Activated naive CD4-positive, alpha-beta T cell treated with anti-CD3 and anti-CD28 coated beads for 36 hours (primary cell): Measurements from ENCODE around the gene SEMA5B. TPM values are rescaled to one million over a fixed set of nuclear protein-coding genes. Genes with fewer than 3 reads are reported as not detected.

Experiments
- CTCF ChIA-PET: fragments of 350-600 bp; sonication (Branson Sonifier 250); formaldehyde crosslinking; loops from one replicate; lab custom pipeline; 2021; ENCODE audit warnings: antibody characterized with exemption; lab: Charles Lee
- DNase-seq: peaks from one replicate; pipeline ENCODE4 v3.0.0-alpha.2; 2020
- H3K27ac Mint-ChIP-seq: one replicate; pipeline ENCODE4 v1.8.0; 2021; ENCODE audit warnings: mild to moderate bottlenecking, mixed read lengths
- H3K27me3 Mint-ChIP-seq: one replicate; pipeline ENCODE4 v1.8.0; 2021; ENCODE audit warnings: low read depth, mixed read lengths
- H3K36me3 Mint-ChIP-seq: one replicate; pipeline ENCODE4 v1.8.0; 2021; ENCODE audit warnings: low read depth, mixed read lengths
- H3K4me1 Mint-ChIP-seq: one replicate; pipeline ENCODE4 v1.8.0; 2021; ENCODE audit warnings: low read depth, mixed read lengths
- H3K4me3 Mint-ChIP-seq: one replicate; pipeline ENCODE4 v1.8.0; 2021; ENCODE audit warnings: mild to moderate bottlenecking, moderate library complexity, mixed read lengths
- H3K9me3 Mint-ChIP-seq: one replicate; pipeline ENCODE4 v1.8.0; 2021; ENCODE audit warnings: mixed read lengths
- intact Hi-C: fragments of 100-400 bp; cut with micrococcal nuclease; formaldehyde crosslinking; loops from one replicate; pipeline ENCODE4 v1.15.1; 2023
- total RNA-seq, 2 experiments: library from RNA; stranded (reverse); gene quantifications; one replicate each; pipeline ENCODE4 v1.2.3, GENCODE V29; 2021

SEMA5B gene
- total RNA-seq, 2 experiments from 2014 or later = not detected

DNA sequence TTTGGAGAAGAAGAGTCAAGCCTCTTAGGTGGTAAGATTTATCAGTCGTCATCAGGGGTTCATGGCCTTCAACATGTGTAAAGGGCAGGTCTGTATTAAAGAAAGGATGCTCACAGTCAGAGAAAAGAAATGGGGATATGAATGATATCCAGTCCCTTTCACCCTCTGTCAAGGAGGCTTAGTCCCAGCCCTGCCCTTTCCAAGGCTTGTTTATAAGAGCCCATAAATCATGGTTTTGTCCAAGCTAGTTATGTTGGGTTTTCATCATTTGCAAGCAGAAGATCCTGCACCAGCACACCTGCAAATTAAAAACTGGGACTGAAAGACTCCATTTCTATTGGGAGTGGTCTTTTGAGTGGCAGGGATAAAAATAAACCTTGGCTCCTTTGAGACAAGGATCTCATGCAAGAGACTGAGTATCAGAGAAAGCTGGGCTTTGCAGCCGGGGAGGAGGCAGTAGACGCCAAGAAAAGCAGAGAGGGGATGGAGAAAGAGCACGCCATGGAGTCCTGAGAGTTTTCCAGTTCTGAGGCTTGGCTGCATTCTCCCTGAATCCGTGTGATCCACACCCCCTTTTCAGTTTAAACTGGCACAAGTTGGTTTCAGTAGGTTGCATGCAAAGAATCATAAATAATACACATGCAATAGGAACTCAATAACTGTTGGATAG, 26.7 kb upstream of the SEMA5B start:
- no peak overlapping the region for H3K4me3 Mint-ChIP-seq
- CTCF ChIA-PET = no interaction called here
- H3K4me1 Mint-ChIP-seq = no peaks in the 10 kb centered on the region
- H3K36me3 Mint-ChIP-seq = no peaks in the 10 kb centered on the region
- no peak overlapping the region for H3K27ac Mint-ChIP-seq
- intact Hi-C loops = no loop called here
- H3K27me3 Mint-ChIP-seq = no peaks in the 10 kb centered on the region
- H3K9me3 Mint-ChIP-seq = no peaks in the 10 kb centered on the region
- DNase-seq = no peak

DNA sequence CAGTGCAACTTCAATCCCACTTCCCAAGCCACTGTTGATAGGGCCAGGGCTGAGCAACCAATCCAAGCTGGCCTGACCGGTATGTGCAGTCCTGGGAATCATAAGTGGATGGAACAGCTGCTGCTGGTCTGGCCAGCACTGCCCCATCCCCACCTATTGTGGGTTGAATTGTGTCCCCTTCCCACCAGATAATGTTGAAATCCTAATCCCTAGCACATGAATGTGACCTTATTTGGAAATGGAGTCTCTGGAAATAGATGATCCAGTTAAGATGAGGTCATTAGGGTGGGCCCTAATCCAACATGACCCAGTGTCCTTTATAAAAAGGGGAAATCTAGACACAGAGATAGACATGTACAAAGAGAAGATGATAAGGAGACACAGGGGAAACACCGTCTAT, 25.5 kb upstream of the SEMA5B start:
- no peak for DNase-seq
- intact Hi-C loops = no loop called here
- Mint-ChIP-seq H3K27me3 (no peaks in the 10 kb centered on the region), H3K9me3 (no peaks in the 10 kb centered on the region), H3K4me1 (no peaks in the 10 kb centered on the region), H3K36me3 (no peaks in the 10 kb centered on the region), H3K4me3 (no peak overlapping the region), H3K27ac (no peak overlapping the region)
- CTCF ChIA-PET = no interaction called here

DNA sequence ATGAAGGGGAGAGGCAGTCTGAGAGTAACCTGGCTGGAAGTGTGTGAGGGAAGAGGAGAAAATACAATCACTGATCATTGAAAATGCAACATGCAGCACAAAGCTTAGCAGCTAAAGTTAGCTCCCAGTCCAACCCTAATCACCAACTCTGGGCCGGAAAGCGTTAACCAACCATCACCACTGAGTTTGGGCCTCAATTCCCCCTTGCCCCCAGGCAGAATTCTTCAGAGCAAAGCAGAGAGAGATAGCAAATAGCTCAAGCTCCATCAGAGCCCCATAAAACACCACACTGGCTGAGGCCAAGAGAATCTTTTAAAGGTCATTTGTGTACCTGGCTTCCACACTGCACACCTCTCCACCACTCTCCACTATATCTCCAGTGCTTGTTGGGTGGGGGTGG, 23.1 kb upstream of the SEMA5B start:
- Mint-ChIP-seq H3K9me3 (no peaks in the 10 kb centered on the region), H3K4me3 (no peak overlapping the region), H3K4me1 (no peaks in the 10 kb centered on the region), H3K36me3 (no peaks in the 10 kb centered on the region), H3K27me3 (no peaks in the 10 kb centered on the region), H3K27ac (no peak overlapping the region)
- DNase-seq = no peak
- CTCF ChIA-PET = interaction anchor here (1.1 kb wide), 1 partner anchor 19 kb away, joined by 4 read pairs; no protein-coding TSS in a partner anchor
- intact Hi-C loops = no loop called here

DNA sequence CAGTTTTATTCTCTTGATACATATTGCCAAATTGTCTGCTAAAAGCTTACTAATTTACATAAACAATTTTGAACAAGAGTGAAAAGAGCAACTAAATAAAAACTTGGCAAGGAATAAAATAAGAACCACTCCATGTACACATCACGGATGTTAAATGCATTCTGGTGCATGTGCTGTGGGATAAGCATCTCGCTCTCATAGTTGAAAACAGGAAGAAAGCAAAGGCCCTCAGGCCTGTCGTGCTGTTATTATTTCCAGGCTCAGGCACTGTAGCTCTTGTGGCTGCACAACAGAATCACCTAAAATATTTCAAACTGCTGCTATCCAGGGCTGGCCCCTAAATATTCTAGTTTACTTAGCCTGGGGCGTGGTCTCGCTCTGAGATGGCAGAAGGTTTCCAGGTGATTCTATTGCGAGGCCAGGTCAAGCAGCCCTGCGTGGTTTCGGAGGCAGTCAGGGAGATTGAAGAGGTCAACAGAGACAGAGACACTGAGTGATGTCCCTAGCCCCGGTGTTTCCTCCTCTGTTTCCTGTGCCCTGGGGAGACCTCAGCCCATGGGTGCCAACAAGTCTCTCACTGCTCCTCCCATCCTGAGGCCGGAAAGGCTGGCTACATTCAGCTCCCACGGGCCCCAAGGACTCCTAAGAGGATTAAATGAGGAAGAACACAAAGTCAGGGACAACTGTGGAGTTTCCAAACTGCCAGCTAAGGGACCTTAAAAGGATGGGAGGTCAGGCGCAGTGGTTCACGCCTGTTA, 21.1 kb upstream of the SEMA5B start:
- Mint-ChIP-seq H3K27me3 (no peaks in the 10 kb centered on the region), H3K4me1 (no peaks in the 10 kb centered on the region), H3K27ac (no peak overlapping the region), H3K36me3 (no peaks in the 10 kb centered on the region), H3K4me3 (no peak overlapping the region), H3K9me3 (no peaks in the 10 kb centered on the region)
- DNase-seq = no peak
- CTCF ChIA-PET = interaction anchor here (1.4 kb wide), 1 partner anchor 21 kb away, joined by 4 read pairs; the partner anchor contains the start of gene SEMA5B
- intact Hi-C loops = no loop called here

DNA sequence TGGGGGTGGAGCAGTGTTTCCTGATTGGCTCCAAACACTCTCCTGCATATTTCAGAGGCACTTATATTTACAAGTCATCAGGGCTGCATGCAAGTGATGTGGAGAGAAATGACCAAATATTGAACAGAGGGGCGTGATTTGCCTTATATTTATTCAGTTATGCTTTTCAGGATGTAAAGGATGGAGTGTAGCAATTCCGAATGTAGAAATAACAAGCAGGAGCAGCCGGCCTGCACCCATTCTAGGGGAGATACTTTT, 19.4 kb upstream of the SEMA5B start:
- no peaks in the 10 kb centered on the region for H3K36me3 Mint-ChIP-seq
- CTCF ChIA-PET = no interaction called here
- no peak overlapping the region for H3K4me3 Mint-ChIP-seq
- intact Hi-C loops = no loop called here
- H3K9me3 Mint-ChIP-seq = no peaks in the 10 kb centered on the region
- no peaks in the 10 kb centered on the region for H3K27me3 Mint-ChIP-seq
- H3K27ac Mint-ChIP-seq = no peak overlapping the region
- no peak for DNase-seq
- no peaks in the 10 kb centered on the region for H3K4me1 Mint-ChIP-seq

DNA sequence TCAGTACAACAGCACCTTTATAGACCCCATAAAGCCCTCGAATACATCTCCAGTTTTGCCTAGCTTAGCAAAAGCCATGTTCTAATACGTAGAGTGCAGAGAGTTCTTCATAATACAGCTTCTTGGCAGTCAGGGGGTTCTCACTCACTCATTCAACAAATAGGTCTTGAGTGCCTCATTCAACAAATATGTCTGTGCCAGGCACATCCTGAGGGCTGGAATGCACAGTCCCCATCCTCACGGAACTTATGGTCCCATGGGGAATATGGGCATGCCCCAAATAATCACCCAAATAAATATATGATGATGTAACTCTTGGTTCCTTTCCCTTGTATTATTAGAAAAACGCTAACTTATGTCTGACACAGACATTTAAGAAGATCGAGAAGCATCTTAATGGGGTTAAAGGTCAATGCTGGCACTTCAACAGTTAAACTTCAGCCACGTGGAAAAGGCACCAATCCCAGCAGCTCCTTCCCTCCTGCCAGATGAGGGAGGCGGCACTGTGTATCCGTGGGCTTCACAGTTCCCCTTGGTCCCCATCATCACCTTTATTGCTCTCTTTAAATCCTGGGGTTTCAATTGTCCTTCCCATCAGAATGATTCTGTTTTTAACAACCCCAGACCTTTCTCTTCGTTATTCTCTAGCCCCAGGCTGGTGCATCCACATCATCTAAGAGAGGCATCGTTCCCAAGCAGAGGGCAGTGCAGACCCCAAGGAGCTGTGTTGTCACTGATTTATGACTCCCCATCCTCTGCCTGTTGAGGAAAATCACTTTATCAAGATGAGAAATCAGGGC, 18.9 kb upstream of the SEMA5B start:
- no peak for DNase-seq
- no peak overlapping the region for H3K4me3 Mint-ChIP-seq
- H3K27ac Mint-ChIP-seq = no peak overlapping the region
- no peaks in the 10 kb centered on the region for H3K27me3 Mint-ChIP-seq
- H3K36me3 Mint-ChIP-seq = no peaks in the 10 kb centered on the region
- no peaks in the 10 kb centered on the region for H3K9me3 Mint-ChIP-seq
- CTCF ChIA-PET = no interaction called here
- intact Hi-C loops = no loop called here
- no peaks in the 10 kb centered on the region for H3K4me1 Mint-ChIP-seq

DNA sequence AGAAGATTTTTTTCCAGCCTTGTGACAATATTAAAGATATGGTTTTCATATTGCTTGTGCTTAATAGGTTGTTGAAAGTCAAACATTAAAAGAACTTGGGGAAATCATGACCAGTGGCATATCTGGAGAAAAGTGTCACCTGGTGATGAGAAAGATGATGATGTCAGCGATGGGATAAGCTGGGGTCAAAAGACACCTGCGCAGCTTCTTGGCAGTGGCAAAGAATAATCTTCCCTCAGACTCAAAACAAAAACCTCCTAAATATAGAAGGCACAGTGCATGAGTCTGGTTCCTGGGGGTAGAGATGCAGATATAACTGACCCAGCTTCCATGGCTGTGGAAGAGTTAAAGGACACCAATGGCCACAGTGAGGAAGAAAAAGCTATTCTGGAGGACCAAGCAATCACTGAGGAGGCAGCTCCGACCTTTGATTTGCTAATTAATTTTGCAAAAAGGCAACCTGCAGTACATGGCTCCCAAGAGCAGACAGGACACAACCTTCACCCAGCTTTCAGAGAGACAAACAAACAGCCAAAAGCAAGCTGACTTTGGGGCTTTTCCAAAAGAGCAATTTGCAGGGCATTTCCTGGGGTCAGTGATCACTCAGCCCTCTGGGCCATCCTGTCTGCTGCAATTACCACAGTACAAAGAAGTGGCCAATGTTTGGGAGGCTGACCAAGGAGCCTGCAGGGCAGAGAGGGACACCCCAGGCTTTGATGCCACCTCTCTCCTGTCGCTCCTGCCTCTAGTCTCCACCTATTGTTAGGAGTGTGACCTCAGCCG, 17.6 kb upstream of the SEMA5B start:
- CTCF ChIA-PET = interaction anchor here (0.5 to 1.5 kb wide), 3 partner anchors 17 to 336 kb away, joined by 3 to 10 read pairs (median 6); no protein-coding TSS in a partner anchor
- Mint-ChIP-seq H3K27ac (no peak overlapping the region), H3K27me3 (peaks cover 2% of the 10 kb centered on the region), H3K36me3 (no peaks in the 10 kb centered on the region), H3K4me1 (no peaks in the 10 kb centered on the region), H3K9me3 (no peaks in the 10 kb centered on the region), H3K4me3 (no peak overlapping the region)
- no peak for DNase-seq
- intact Hi-C loops = no loop called here

DNA sequence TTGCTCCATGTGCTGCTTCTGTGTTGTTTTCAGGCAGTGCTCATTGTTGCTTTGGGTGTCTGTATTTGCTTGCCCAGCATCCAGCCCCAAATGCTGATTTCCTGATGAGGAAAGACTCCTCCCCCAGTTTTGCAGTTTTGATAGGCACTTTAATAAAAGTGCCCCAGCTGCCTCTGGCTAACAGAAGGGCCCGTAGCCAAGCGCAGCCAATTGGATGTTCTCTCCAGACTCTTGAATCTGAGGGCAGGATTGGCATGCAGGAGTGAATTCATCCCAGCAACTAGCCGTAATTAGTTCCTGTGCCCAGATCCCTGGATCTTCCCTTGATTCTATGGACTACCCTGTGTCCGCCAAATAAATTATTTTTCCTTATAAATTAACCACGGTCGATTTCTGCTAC, 14.8 kb upstream of the SEMA5B start:
- no peak for DNase-seq
- CTCF ChIA-PET = no interaction called here
- Mint-ChIP-seq H3K36me3 (no peaks in the 10 kb centered on the region), H3K27ac (no peak overlapping the region), H3K4me3 (no peak overlapping the region), H3K4me1 (no peaks in the 10 kb centered on the region), H3K9me3 (no peaks in the 10 kb centered on the region), H3K27me3 (peaks cover 4% of the 10 kb centered on the region)
- intact Hi-C loops = no loop called here

DNA sequence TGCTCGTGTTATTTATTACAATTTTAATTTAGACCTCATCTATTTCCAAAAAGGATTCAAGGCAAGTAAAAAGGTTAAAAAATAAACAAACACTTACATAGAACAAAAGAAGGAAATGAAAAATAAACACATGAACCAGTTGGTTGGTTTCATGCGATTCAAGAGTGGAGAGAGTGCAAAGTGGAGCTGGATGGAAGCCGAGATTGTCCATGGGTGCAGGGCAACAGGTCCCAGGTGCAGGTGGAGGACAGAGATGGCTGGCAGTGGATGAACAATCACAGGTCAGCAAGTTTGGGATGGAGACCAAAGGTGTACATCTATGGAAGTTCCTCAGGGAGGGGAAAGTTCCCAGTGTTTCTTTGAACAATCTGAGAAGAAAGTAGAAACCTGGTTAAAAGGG, 11.6 kb upstream of the SEMA5B start:
- H3K27ac Mint-ChIP-seq = no peak overlapping the region

DNA sequence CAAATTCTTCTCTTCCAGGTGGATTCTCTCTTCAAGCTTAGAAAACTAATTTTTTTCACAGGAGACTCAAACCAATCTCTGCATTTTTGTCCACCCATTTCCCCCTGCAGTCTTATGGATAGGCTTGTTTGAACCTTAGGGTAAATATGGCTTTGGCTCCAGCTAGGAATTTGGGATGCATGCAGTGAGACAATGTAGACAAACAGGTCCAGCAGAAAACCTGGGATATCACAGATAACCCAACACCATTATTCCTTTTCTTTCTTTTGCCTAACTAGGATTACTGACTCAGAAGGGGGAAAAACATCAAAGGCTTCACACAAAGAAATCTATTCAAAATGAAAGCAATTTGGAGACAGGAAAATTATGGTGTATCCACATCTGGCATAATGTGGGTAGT, 11.2 kb upstream of the SEMA5B start:
- H3K9me3 Mint-ChIP-seq = no peaks in the 10 kb centered on the region
- no peaks in the 10 kb centered on the region for H3K36me3 Mint-ChIP-seq
- H3K27ac Mint-ChIP-seq = no peak overlapping the region
- DNase-seq = no peak
- intact Hi-C loops = no loop called here
- no peak overlapping the region for H3K4me3 Mint-ChIP-seq
- H3K27me3 Mint-ChIP-seq = peaks cover 16% of the 10 kb centered on the region
- no peaks in the 10 kb centered on the region for H3K4me1 Mint-ChIP-seq
- CTCF ChIA-PET = no interaction called here

More for the DNA sequence above, 11.6 kb upstream of the SEMA5B start:
- no peaks in the 10 kb centered on the region for H3K36me3 Mint-ChIP-seq
- H3K9me3 Mint-ChIP-seq = no peaks in the 10 kb centered on the region
- intact Hi-C loops = no loop called here
- H3K4me3 Mint-ChIP-seq = no peak overlapping the region
- no peak for DNase-seq
- no peaks in the 10 kb centered on the region for H3K4me1 Mint-ChIP-seq
- H3K27me3 Mint-ChIP-seq = peaks cover 14% of the 10 kb centered on the region
- CTCF ChIA-PET = no interaction called here

DNA sequence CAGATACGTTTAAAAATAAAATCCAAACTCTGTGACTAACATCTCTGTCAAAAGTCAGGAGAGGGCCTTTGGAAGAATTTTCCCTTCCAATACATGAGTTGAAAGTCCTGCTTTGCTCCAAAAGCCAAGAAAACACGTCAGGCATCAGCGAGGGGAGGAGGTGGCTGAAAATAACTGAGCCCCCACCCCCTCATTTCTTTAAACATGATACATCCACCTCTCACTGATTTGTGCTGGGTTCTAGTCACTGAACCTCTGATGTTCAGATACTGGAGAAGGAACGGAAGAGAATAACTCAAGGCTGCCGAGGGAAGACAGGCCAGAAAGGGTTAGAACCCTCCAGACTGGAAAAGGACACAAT, 9.4 kb upstream of the SEMA5B start:
- Mint-ChIP-seq H3K4me1 (no peaks in the 10 kb centered on the region), H3K9me3 (no peaks in the 10 kb centered on the region), H3K27me3 (peaks cover 20% of the 10 kb centered on the region), H3K4me3 (no peak overlapping the region), H3K36me3 (no peaks in the 10 kb centered on the region), H3K27ac (no peak overlapping the region)
- no peak for DNase-seq
- intact Hi-C loops = no loop called here
- CTCF ChIA-PET = no interaction called here

DNA sequence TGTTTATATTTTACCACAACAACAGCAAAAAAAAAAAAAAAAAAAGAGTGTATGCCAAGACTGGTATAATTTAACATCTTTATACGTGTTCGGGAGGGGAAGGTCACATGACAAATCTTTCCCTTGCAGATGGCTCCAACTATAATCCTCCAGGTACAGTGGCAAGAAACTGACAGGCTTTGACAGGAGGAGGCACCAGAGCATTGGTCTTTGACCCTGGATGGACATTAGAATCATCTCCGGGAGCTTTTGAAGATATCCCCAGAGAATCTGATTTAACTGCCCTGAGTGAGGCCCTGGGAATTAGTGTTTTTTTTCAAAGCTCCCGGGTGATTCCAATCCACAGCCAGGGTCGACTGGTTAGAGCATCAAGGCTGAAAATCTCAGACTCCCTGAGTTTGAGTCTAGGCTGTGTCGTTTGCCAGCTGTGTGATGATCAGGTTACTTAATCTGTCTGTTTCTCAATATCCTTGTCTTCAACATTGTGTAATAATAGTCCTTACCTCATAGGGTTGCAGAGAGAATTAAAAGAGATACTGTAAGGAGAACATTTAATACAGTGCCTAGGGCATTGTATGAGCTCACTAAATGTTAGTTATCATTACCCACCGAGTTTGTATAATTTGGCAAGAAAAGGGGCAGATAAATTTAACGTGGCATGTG, 8.9 kb upstream of the SEMA5B start:
- peaks cover 20% of the 10 kb centered on the region for H3K27me3 Mint-ChIP-seq
- intact Hi-C loops = no loop called here
- H3K27ac Mint-ChIP-seq = no peak overlapping the region
- no peaks in the 10 kb centered on the region for H3K4me1 Mint-ChIP-seq
- H3K9me3 Mint-ChIP-seq = no peaks in the 10 kb centered on the region
- H3K4me3 Mint-ChIP-seq = no peak overlapping the region
- H3K36me3 Mint-ChIP-seq = no peaks in the 10 kb centered on the region
- CTCF ChIA-PET = no interaction called here
- DNase-seq = no peak
